Muscle layer of duodenum (tissue), 2 donors: ENCODE data around the gene CPLANE1.

Experiments
- H3K27ac ChIP-seq: one replicate; pipeline ENCODE4 v1.7.0; 2013; ENCODE audit warnings: mild to moderate bottlenecking, low read length
- H3K27me3 ChIP-seq: one replicate; pipeline ENCODE4 v1.7.0; 2013; ENCODE audit warnings: low read depth, mild to moderate bottlenecking, control low read depth, low read length
- H3K36me3 ChIP-seq, 2 donors: one replicate each; pipeline ENCODE4 v1.7.0; 2013; ENCODE audit warnings: low read length in 2 of 2, control low read depth in 1 of 2, mild to moderate bottlenecking in 1 of 2; ENCODE audit not compliant: insufficient read depth in 2 of 2, control insufficient read depth in 1 of 2
- H3K4me1 ChIP-seq, 2 donors: one replicate each; pipeline ENCODE4 v1.7.0; 2013; ENCODE audit warnings: low read length in 2 of 2, mild to moderate bottlenecking in 2 of 2, control low read depth in 1 of 2, moderate library complexity in 1 of 2; ENCODE audit not compliant: insufficient read depth in 2 of 2, control insufficient read depth in 1 of 2
- H3K4me3 ChIP-seq, 2 donors: one replicate each; pipeline ENCODE4 v1.7.0; 2013; ENCODE audit warnings: low read length in 2 of 2, low read depth in 1 of 2, mild to moderate bottlenecking in 1 of 2
- H3K9me3 ChIP-seq, 2 donors: one replicate each; pipeline ENCODE4 v1.7.0; 2013; ENCODE audit warnings: low read length in 2 of 2, control low read depth in 1 of 2, mild to moderate bottlenecking in 1 of 2; ENCODE audit not compliant: control insufficient read depth in 1 of 2
- donor health status: healthy.

The CPLANE1 gene

GRCh38 chr5:37060030-37060429 lies 189.1 kb downstream of the CPLANE1 start:
- Histone ChIP-seq H3K27ac (no peak overlapping the region), H3K36me3 (peaks cover 51 to 52% of the 10 kb centered on the region in 2 donors), H3K4me1 (no peaks in the 10 kb centered on the region), H3K27me3 (no peaks in the 10 kb centered on the region), H3K9me3 (no peaks in the 10 kb centered on the region), H3K4me3 (no peak overlapping the region)

- Histone ChIP-seq H3K27me3 (no peaks in the 10 kb centered on the region), H3K9me3 (no peaks in the 10 kb centered on the region), H3K4me3 (no peak overlapping the region), H3K27ac (no peak overlapping the region), H3K4me1 (no peaks in the 10 kb centered on the region), H3K36me3 (peaks cover 42 to 50% of the 10 kb centered on the region in 2 donors)
These were observed 192.4 kb downstream of the CPLANE1 start for GRCh38 chr5:37056762-37057161.
